Measurements from ENCODE around the gene HNRNPAB.
"Not testable (repeated sequence)": the region's sequence is repeated elsewhere in the genome, so short reads cannot be mapped to it uniquely, and the experiment has no call there.

HNRNPAB gene

GRCh38 chr5:178230879-178231538, 26.7 kb downstream of the HNRNPAB start:
- DNase-seq (ENCODE audit: low spot score) = peak; percentile 42

GRCh38 chr5:178231539-178232123, 27.3 kb downstream of the HNRNPAB start:
- DNase-seq (ENCODE audit: low spot score) = no peak

- DNase-seq (ENCODE audit: low spot score) = peak; percentile 43
Observed at GRCh38 chr5:178232124-178232919, 28.0 kb downstream of the HNRNPAB start, which contains the start of gene PHYKPL. Gene PHYKPL, minus strand, starts transcription at chr5:178232802. Its CDS starts 252 bp downstream, at chr5:178232550.

DNA sequence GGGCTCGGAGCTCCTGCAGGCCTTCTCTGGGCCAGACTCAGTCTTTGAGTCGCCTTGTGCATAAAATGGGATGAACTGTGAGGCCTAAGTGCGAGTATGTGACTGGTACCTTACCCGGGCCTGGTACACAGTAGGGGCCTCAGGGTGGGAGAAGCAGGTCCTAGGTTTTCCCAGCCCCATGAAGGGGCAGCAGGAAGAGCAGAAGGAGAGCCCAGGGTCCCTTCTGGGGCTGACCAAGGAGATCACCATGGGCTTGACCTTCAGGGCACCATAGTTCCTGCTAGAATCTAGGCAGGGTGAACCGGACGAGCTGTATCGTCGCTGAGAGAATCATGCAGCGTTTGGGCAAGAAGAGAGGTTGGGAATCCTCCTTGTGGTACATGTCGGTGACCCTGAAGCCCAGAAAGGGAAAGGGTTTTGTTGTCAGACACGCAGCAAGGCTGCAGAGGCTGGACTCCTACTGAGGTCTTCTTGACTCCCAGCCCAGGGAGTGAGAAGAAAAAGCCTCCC, 28.6 kb downstream of the HNRNPAB start:
- no peak for DNase-seq (ENCODE audit: low spot score)

GRCh38 chr5:178234121-178234749, 29.9 kb downstream of the HNRNPAB start:
- no peak for DNase-seq (ENCODE audit: low spot score)

DNA sequence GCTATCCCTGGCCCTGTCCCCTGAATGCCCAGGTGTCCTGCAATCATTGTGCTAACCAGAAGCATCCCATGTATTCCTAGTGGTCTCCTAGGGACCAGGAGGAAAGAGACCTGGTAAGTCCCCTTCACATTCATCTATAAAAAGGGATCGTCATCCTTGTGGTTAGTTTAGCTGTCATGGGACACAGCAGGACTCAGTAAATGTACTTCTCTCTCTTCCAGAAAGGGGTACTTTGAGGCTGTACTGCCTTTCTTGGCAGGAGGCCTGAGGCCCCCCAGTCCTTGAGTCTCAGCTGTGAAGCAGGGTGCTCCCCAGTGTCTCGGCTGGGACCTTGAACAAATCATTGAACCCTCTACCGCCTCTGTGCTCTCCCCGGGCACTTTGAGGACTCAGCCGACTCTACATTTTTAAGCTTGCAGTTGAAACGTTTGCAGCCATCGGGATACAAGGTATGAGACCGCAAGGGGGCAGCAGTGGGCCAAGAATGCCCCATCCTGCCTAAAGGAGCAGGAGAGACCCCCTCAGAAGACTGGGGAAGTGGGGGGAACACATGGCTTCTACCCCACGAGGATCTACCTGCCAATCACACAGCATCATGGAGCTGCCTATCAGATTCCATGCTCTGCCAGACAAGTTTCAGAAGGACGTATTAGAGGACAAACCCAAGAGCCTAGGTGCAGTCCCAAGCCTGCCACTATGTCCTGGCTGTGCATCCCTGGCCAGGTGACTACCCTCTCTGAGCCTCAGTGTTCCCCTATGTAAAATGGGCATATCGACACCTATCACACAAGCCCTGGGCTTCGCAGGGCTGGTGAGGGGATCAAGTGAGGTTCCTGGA, 30.6 kb downstream of the HNRNPAB start:
- peak; percentile 65 for DNase-seq (ENCODE audit: low spot score)

- no peak for DNase-seq (ENCODE audit: low spot score)
Observed at GRCh38 chr5:178235588-178235974, 31.2 kb downstream of the HNRNPAB start.

DNA sequence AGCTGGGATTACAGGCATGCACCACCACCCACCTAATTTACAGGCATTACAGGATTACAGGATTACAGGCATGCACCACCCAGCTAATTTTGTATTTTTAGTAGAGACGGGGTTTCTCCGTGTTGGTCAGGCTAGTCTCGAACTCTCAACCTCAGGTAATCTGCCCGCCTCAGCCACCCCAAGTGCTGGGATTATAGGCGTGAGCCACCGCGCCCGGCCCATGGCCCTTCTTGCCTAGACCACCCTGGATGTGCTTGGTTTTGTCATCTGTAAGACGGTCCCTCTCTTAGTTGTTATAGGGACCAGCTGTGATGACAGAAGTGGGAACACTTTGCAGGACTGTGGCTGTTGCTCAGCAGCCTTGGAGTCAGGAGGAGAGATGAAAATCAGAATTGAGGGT, 31.8 kb downstream of the HNRNPAB start:
- no peak for DNase-seq (ENCODE audit: low spot score)

DNA sequence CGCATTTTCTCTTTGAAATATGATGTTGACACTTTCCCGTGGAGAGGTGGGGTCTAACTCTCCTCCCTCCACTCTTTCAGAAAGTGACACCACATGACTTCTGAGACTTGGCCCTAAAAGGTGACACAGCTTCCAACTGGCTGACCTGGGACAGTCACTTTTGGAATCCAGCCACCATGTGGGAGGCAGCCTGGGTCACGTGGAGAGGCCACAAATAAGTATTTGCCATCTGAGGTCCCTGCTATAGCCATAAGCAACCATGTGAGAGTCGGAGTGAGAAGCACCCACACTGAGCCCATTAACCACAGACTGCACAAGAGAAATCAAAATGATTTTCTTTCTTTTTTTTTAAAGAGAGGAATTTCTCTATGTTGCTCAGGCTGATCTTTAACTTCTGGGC, 32.3 kb downstream of the HNRNPAB start:
- DNase-seq (ENCODE audit: low spot score) = peak; percentile 34

GRCh38 chr5:178237431-178238312, 33.3 kb downstream of the HNRNPAB start:
- no peak for DNase-seq (ENCODE audit: low spot score)

DNA sequence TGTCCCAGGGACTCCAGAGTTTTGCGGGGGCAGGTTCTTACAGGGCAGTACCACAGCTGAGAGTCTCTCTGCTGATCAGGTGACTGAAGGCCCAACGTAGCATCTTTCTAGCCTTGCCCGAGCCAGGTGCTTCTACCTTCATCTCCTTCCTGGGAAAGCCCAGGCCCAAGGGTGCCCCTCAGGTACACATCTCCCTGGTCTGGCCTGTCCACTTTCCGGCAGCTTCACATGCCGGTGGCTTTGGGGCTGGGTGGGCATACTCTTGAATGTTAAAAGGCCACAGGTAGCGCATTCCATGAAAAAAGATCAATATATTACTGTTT, 33.9 kb downstream of the HNRNPAB start:
- no peak for DNase-seq (ENCODE audit: low spot score)

- no peak for DNase-seq (ENCODE audit: low spot score)
Observed at GRCh38 chr5:178238711-178239592, 34.6 kb downstream of the HNRNPAB start.

GRCh38 chr5:178239626-178240301, 35.4 kb downstream of the HNRNPAB start:
- not testable (repeated sequence) for DNase-seq (ENCODE audit: low spot score)

GRCh38 chr5:178240341-178240741, 36.0 kb downstream of the HNRNPAB start:
- no peak for DNase-seq (ENCODE audit: low spot score)

GRCh38 chr5:178240766-178241165, 36.4 kb downstream of the HNRNPAB start:
- no peak for DNase-seq (ENCODE audit: low spot score)

DNA sequence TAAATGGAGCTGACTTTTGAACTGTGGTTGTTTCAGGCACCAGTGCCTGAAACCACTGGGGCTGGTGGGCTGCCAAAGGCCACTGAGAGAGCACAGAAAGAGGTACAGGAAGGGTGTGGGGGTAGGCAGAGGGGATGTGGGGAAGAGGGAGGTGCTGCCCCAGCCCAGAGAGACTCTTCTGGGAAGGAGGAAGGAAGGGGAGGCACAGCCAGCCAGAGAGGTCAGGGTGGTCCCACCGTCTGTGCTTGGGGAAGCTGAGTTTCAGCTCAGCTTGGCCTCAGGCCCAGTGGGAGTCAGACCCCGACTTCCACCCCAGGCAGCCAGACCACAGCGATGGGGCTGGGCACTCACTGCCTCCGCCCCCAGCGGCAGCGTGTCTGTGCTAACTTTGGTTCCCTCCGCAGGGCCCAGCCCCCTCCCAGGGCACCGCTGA, 36.9 kb downstream of the HNRNPAB start:
- DNase-seq (ENCODE audit: low spot score) = peak; percentile 31

GRCh38 chr5:178241688-178242231, 37.4 kb downstream of the HNRNPAB start:
- no peak for DNase-seq (ENCODE audit: low spot score)

GRCh38 chr5:178242416-178242815, 38.1 kb downstream of the HNRNPAB start:
- no peak for DNase-seq (ENCODE audit: low spot score)

- DNase-seq (ENCODE audit: low spot score) = no peak
Observed at GRCh38 chr5:178244576-178244975, 40.2 kb downstream of the HNRNPAB start.

All from pons (tissue), 1 donor.